HUES48 (cell line): ENCODE data around the gene SUFU.
"Not testable (repeated sequence)": the region's sequence is repeated elsewhere in the genome, so short reads cannot be mapped to it uniquely, and the experiment has no call there.

ENCODE experiments used
- H3K27ac ChIP-seq: one replicate; pipeline ENCODE4 v1.7.0; 2013; ENCODE audit warnings: low read depth, low read length, inconsistent platforms
- H3K27me3 ChIP-seq: 2 replicates; pipeline ENCODE4 v1.6.1; 2013; ENCODE audit warnings: mild to moderate bottlenecking, low read length; ENCODE audit not compliant: control insufficient read depth, insufficient read depth
- H3K36me3 ChIP-seq: 2 replicates; pipeline ENCODE4 v1.6.1; 2013; ENCODE audit warnings: low read length; ENCODE audit not compliant: control insufficient read depth, insufficient read depth
- H3K4me1 ChIP-seq: 2 replicates; pipeline ENCODE4 v1.6.1; 2013; ENCODE audit warnings: mild to moderate bottlenecking, low read length; ENCODE audit not compliant: control insufficient read depth, insufficient read depth
- H3K4me3 ChIP-seq: 2 replicates; pipeline ENCODE4 v1.5.1; 2013; ENCODE audit warnings: mild to moderate bottlenecking, low read depth, low read length
- H3K9ac ChIP-seq: 2 replicates; pipeline ENCODE4 v1.6.1; 2013; ENCODE audit warnings: mild to moderate bottlenecking, low read depth, low read length, moderate library complexity
- H3K9me3 ChIP-seq: 2 replicates; pipeline ENCODE4 v1.6.1; 2013; ENCODE audit warnings: low read length; ENCODE audit not compliant: control insufficient read depth, insufficient read depth

Gene SUFU

DNA sequence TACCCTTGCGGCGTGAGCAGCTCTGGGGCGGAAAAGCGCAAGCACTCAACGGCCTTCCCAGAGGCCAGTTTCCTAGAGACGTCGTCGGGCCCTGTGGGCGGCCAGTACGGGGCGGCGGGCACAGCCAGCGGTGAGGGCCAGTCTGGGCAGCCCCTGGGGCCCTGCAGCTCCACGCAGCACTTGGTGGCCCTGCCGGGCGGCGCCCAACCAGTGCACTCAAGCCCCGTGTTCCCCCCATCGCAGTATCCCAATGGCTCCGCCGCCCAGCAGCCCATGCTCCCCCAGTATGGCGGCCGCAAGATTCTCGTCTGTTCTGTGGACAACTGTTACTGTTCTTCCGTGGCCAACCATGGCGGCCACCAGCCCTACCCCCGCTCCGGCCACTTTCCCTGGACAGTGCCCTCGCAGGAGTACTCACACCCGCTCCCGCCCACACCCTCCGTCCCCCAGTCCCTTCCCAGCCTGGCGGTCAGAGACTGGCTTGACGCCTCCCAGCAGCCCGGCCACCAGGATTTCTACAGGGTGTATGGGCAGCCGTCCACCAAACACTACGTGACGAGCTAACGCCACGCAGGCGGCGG, 153.1 kb downstream of the SUFU start:
- no peaks in the 10 kb centered on the region for H3K27me3 ChIP-seq
- no peaks in the 10 kb centered on the region for H3K9me3 ChIP-seq
- H3K4me3 ChIP-seq = no peak overlapping the region
- no peak overlapping the region for H3K27ac ChIP-seq
- H3K9ac ChIP-seq = no peak overlapping the region
- H3K36me3 ChIP-seq = peaks cover 43% of the 10 kb centered on the region
- peaks cover 4% of the 10 kb centered on the region; the same call in 1 of the 2 replicates for H3K4me1 ChIP-seq

DNA sequence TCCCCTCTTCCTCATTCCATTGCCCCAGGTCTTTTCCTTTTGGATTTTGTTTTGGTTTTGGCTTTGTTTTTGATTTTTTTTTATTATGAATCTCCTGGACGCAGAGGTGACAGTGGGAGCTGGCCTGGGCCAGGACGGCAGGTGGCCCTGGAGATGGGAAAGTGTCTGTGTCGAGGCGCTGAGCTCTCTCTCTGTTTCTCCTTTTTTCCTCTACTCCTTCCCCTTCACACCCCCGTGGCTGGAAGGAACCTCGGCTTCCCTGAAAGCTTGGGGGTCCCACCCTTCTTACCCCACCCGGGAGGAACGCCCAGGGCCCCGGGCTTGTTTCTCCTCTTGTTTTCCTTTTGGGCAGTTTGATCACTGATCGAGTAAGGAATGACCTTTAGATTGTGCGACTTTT, 153.7 kb downstream of the SUFU start:
- Histone ChIP-seq H3K9me3 (no peaks in the 10 kb centered on the region), H3K4me3 (no peak overlapping the region), H3K9ac (no peak overlapping the region), H3K27me3 (no peaks in the 10 kb centered on the region), H3K4me1 (no peaks in the 10 kb centered on the region), H3K27ac (no peak overlapping the region), H3K36me3 (peaks cover 43% of the 10 kb centered on the region)

DNA sequence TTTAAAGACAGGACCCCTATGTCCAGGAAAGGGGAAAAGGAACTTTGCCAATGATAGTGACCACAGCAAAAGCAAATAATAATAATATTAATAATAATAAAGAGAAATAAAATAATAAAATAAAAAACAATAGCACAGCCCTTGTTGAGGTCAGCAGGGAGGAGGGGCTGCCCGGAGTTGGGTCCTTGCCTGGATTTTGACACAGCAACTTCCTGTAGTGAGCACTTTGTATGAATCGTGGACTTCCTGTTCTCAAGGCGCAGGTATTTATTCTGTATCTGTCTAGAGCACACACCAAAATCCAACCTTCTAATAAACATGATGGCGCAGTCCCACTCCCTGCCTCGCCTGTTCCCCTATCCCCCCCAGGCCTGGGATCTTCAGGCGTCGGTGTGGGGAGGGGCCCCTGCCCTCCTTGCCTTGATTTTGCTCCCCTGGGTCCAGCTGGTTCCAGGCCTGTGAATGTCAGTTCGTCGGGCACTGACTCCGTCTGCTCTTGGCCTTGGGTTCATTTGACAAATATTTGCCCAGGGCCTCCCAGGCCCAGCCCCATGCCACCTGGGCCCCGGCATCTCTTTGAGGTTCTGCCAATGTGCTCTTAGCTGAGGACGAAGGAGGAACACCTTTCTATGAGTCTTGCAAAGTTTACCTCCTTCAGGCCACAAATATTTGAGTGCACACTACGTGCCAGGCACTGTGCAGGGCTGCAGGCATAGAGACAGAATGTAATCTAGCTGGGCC, 154.4 kb downstream of the SUFU start:
- Histone ChIP-seq H3K27ac (no peak overlapping the region), H3K4me1 (no peaks in the 10 kb centered on the region), H3K27me3 (no peaks in the 10 kb centered on the region), H3K36me3 (peaks cover 42% of the 10 kb centered on the region), H3K4me3 (no peak overlapping the region), H3K9ac (no peak overlapping the region), H3K9me3 (no peaks in the 10 kb centered on the region)

GRCh38 chr10:102658802-102659201, 155.0 kb downstream of the SUFU start:
- Histone ChIP-seq H3K9me3 (no peaks in the 10 kb centered on the region), H3K27me3 (no peaks in the 10 kb centered on the region), H3K4me1 (no peaks in the 10 kb centered on the region), H3K27ac (no peak overlapping the region), H3K9ac (no peak overlapping the region), H3K36me3 (peaks cover 36% of the 10 kb centered on the region), H3K4me3 (no peak overlapping the region)

GRCh38 chr10:102660888-102661657, 157.3 kb downstream of the SUFU start:
- H3K9ac ChIP-seq = no peak overlapping the region
- H3K9me3 ChIP-seq = no peaks in the 10 kb centered on the region
- H3K4me1 ChIP-seq = no peaks in the 10 kb centered on the region
- H3K27ac ChIP-seq = no peak overlapping the region
- no peaks in the 10 kb centered on the region for H3K27me3 ChIP-seq
- H3K36me3 ChIP-seq = peaks cover 21% of the 10 kb centered on the region
- no peak overlapping the region; the same call in 1 of the 2 replicates for H3K4me3 ChIP-seq

GRCh38 chr10:102661658-102662028, 157.9 kb downstream of the SUFU start:
- Histone ChIP-seq H3K27ac (no peak overlapping the region), H3K27me3 (no peaks in the 10 kb centered on the region), H3K9ac (no peak overlapping the region), H3K36me3 (peaks cover 16% of the 10 kb centered on the region), H3K9me3 (no peaks in the 10 kb centered on the region), H3K4me3 (no peak overlapping the region), H3K4me1 (no peaks in the 10 kb centered on the region)

DNA sequence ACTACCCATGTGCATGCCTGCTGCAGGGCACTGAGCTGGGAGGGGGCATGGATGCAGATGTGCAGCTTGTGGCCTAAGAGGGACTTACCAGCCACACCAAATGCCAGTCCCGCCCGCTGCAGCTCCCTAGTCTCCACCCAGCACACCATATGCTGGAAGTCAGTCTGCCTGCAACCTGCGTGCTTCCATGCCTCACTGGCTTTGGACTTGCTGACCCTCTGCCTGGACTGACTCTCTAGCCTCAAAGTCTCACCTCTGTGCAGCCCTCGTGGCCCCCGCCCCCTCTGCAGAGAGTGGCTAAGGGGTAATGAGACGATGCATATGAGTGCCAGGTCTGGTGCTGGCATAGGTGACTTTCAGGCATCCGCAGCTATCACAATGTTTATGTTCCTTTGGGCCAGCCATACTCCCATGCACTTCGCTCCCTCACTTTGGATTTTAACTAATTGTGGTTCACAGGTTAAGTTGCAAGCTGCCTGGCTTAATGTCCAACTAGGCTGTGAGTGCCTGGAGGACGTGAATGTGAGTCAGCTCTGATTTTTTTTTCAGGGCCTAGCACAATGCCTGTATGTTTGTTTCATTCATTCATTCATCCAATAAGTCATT, 162.2 kb downstream of the SUFU start:
- H3K9ac ChIP-seq = no peak overlapping the region
- no peaks in the 10 kb centered on the region for H3K9me3 ChIP-seq
- H3K36me3 ChIP-seq = no peaks in the 10 kb centered on the region
- no peak overlapping the region for H3K27ac ChIP-seq
- no peak overlapping the region for H3K4me3 ChIP-seq
- H3K4me1 ChIP-seq = peaks cover 18% of the 10 kb centered on the region
- H3K27me3 ChIP-seq = no peaks in the 10 kb centered on the region

- H3K4me1 ChIP-seq = peaks cover 20% of the 10 kb centered on the region
- not testable (repeated sequence) for H3K36me3 ChIP-seq, H3K9ac ChIP-seq, H3K27me3 ChIP-seq, H3K4me3 ChIP-seq, H3K9me3 ChIP-seq, H3K27ac ChIP-seq
These were observed 163.6 kb downstream of the SUFU start for GRCh38 chr10:102667411-102667810.

GRCh38 chr10:102668326-102669107, 164.7 kb downstream of the SUFU start:
- H3K36me3 ChIP-seq = no peaks in the 10 kb centered on the region
- peaks cover 24% of the 10 kb centered on the region for H3K4me1 ChIP-seq
- no peaks in the 10 kb centered on the region for H3K9me3 ChIP-seq
- H3K27ac ChIP-seq = no peak overlapping the region
- H3K27me3 ChIP-seq = no peaks in the 10 kb centered on the region
- no peak overlapping the region for H3K4me3 ChIP-seq
- H3K9ac ChIP-seq = no peak overlapping the region

DNA sequence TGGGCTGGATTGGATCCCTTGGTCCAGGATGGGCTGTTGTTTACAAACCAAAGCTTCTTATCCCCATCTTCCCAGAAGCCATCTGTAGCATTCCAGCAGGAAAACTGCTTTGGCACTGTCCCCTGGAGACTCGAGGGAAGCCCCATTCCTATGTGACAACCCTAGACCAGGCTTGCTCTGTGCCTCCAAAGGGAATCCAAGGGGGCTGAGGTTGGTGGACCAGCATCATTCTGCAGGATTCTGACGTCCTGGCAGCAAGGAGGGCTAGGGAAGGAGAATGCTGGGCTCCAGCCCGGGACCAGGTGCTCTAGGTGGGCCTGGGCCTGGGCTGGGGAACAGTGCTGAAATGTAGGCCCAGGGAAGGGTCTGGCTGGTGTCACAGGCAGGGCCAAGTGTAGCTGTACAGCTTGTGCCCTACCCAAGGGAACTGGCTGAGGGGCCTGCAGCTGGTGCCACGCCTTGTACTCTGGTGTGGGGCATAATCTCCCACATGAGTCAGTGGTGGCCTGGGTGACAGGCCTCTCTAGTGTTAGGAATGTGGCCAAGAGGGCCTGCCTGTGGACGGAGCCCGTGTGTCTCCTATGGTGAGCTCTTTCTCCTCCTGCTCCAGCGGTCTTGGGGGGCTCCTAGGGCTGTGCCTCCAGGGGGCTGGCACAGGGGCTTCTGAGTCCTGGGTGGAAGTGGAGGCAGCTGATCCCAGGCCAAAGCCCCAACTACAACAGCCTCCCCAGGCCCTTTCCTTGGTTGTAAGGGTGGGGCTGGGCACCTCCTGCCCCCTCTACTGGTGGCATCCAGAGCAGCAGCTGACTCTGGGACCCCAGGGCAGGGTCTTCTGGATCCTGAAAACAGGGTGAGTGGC, 165.7 kb downstream of the SUFU start:
- Histone ChIP-seq H3K9ac (no peak overlapping the region), H3K27ac (no peak overlapping the region)

More for the DNA sequence above, 165.7 kb downstream of the SUFU start:
- no peak overlapping the region for H3K4me3 ChIP-seq
- H3K36me3 ChIP-seq = no peaks in the 10 kb centered on the region
- peaks cover 33% of the 10 kb centered on the region for H3K4me1 ChIP-seq
- no peaks in the 10 kb centered on the region for H3K9me3 ChIP-seq
- H3K27me3 ChIP-seq = no peaks in the 10 kb centered on the region
